Ishikawa (cell line): ENCODE measurements around the gene TWNK.

ENCODE experiments used
- CEBPB ChIP-seq: IDR thresholded peaks from 2 replicates; pipeline ENCODE4 v1.6.1; 2012
- CREB1 ChIP-seq: IDR thresholded peaks from 2 replicates; pipeline ENCODE4 v1.6.1; 2012; ENCODE audit warnings: low read depth
- EGR1 ChIP-seq: IDR thresholded peaks from 2 replicates; pipeline ENCODE4 v1.6.1; 2012
- EP300 ChIP-seq: IDR thresholded peaks from 2 replicates; pipeline ENCODE4 v1.6.1; 2012; ENCODE audit warnings: borderline replicate concordance
- FOXM1 ChIP-seq: IDR thresholded peaks from 2 replicates; pipeline ENCODE4 v1.6.1; 2012; ENCODE audit warnings: low read depth, borderline replicate concordance
- MAX ChIP-seq: IDR thresholded peaks from 2 replicates; pipeline ENCODE4 v1.6.1; 2012
- NFIC ChIP-seq: IDR thresholded peaks from 2 replicates; pipeline ENCODE4 v1.6.1; 2012
- RAD21 ChIP-seq: IDR thresholded peaks from 2 replicates; pipeline ENCODE4 v1.6.1; 2012; ENCODE audit warnings: low read depth
- TAF1 ChIP-seq: IDR thresholded peaks from 2 replicates; pipeline ENCODE4 v1.6.1; 2012; ENCODE audit warnings: low read depth, mild to moderate bottlenecking
- TCF12 ChIP-seq: IDR thresholded peaks from 2 replicates; pipeline ENCODE4 v1.6.1; 2012; ENCODE audit warnings: low read depth
- TEAD4 ChIP-seq: IDR thresholded peaks from 2 replicates; pipeline ENCODE4 v1.6.1; 2012
- USF1 ChIP-seq: IDR thresholded peaks from 2 replicates; pipeline ENCODE4 v1.6.1; 2012
- YY1 ChIP-seq: IDR thresholded peaks from 2 replicates; pipeline ENCODE4 v1.6.1; 2012; ENCODE audit warnings: low read depth
- ZBTB7A ChIP-seq: IDR thresholded peaks from 2 replicates; pipeline ENCODE4 v1.6.1; 2012; ENCODE audit warnings: low read depth
- TF ChIP-seq, protein P1 (sequence below): IDR thresholded peaks from 2 replicates; pipeline ENCODE4 v1.6.1; 2012; ENCODE audit warnings: low read depth, mild to moderate bottlenecking

Gene TWNK

GRCh38 chr10:100970076-100970913 is 17.0 kb upstream of the TWNK start:
- TF ChIP-seq CEBPB (no peak), MAX (0 out of 2 replicates have a peak, but pooled peaks have one; percentile 1), EGR1 (no peak), YY1 (0 out of 2 replicates have a peak, but pooled peaks have one; percentile 13)

DNA sequence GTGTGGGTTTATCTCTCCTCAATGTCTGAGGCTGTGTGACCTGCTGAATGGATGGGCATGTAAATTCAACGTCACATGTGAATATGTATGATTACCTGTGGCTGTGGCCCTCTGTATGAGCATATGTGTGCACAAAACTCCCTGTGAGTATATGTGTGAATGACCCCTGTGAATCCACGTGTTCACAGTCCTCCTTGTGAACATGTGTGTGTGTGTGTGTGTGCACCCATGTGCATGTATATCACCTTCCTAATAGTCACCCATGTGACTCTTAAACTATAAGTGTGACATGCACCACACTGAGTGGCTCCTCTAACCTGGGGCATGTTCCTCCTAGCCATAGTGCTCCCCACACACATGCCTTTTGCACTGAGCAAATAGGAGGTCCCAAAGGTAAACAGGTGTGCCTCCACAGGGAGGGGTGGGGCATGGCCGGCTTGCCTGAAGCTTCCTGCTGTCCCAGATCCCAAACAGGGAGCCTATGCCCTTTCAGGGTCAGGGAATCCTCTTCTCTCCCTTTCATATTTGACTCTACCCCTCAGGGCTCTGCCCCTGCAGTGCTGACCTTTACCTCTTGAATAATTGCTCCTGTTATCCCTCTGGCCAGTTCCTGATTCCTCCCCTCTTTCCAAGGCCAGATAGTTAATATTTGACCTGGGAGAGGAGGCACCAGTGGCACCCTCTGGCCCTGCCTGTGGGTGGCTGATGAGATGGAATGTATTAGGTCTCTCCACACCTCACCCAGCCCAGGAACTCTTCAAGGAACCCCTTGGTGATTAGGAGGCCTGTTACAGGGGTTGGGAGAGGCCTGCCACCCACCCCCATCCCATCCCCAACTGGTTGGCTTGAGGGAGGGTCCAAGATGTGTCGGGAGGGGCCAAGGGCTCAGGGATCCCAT is 16.2 kb upstream of the TWNK start:
- no peak for TF ChIP-seq RAD21
- TF ChIP-seq FOXM1 = no peak

GRCh38 chr10:100972115-100972903 is 15.0 kb upstream of the TWNK start:
- TF ChIP-seq USF1 (no peak), FOXM1 (no peak), EGR1 (no peak), CEBPB (no peak), CREB1 (no peak), YY1 (no peak), EP300 (no peak)
- TF ChIP-seq, protein P1, sequence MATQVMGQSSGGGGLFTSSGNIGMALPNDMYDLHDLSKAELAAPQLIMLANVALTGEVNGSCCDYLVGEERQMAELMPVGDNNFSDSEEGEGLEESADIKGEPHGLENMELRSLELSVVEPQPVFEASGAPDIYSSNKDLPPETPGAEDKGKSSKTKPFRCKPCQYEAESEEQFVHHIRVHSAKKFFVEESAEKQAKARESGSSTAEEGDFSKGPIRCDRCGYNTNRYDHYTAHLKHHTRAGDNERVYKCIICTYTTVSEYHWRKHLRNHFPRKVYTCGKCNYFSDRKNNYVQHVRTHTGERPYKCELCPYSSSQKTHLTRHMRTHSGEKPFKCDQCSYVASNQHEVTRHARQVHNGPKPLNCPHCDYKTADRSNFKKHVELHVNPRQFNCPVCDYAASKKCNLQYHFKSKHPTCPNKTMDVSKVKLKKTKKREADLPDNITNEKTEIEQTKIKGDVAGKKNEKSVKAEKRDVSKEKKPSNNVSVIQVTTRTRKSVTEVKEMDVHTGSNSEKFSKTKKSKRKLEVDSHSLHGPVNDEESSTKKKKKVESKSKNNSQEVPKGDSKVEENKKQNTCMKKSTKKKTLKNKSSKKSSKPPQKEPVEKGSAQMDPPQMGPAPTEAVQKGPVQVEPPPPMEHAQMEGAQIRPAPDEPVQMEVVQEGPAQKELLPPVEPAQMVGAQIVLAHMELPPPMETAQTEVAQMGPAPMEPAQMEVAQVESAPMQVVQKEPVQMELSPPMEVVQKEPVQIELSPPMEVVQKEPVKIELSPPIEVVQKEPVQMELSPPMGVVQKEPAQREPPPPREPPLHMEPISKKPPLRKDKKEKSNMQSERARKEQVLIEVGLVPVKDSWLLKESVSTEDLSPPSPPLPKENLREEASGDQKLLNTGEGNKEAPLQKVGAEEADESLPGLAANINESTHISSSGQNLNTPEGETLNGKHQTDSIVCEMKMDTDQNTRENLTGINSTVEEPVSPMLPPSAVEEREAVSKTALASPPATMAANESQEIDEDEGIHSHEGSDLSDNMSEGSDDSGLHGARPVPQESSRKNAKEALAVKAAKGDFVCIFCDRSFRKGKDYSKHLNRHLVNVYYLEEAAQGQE = no peak

DNA sequence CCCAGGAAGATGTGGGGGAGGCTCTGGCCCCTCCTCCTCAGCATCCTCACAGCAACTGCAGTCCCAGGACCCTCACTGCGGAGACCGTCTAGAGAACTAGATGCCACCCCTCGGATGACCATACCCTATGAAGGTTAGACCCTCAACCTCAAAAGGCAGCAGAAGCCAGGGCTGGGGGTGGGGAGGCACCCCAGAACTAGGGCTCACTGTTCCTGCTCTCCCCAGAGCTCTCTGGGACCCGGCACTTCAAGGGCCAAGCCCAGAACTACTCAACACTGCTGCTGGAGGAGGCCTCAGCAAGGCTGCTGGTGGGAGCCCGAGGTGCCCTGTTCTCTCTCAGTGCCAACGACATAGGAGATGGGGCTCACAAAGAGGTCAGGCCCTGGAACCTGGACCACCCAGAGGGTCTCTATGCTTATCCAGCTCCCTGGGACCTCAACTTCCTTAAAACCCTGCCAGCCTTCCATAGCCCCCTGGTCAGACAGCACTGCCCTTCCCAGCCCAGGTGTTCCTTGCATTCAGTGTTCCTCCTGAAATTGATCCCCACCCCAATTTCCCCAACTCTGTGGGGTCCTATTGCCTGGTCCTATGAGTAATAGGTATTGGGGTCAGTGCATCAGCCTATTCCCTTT is 14.3 kb upstream of the TWNK start:
- TF ChIP-seq CEBPB (no peak), EP300 (no peak), YY1 (no peak), TAF1 (no peak)

DNA sequence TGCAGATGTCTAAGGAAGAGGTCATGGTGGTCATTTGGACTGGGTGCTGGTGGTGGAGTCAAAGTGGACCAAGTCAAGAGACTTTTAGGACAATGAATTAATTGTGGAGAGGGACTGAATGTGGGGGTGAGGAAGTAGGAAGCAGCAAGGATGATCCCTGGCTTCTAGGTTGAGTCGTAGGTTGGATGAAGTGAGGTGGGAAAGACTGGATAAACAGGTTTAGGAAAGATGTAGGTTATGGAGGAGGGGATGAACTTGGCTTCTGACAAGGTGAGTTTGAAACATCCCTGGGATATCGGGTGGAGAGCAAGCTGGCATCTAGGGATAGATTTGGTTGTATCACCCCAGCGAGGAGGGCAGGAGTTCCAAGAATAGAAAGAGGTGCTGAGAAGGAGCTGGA is 10.4 kb upstream of the TWNK start:
- TF ChIP-seq, protein P1 = no peak
- TF ChIP-seq TCF12 = no peak
- TF ChIP-seq YY1 = no peak
- TF ChIP-seq EP300 = no peak
- TF ChIP-seq USF1 = no peak
- TF ChIP-seq NFIC = no peak
- TF ChIP-seq EGR1 = no peak
- TF ChIP-seq CEBPB = no peak
- no peak for TF ChIP-seq RAD21
- no peak for TF ChIP-seq MAX
- no peak for TF ChIP-seq TEAD4
- no peak for TF ChIP-seq CREB1
- no peak for TF ChIP-seq TAF1
- TF ChIP-seq FOXM1 = no peak
- no peak for TF ChIP-seq ZBTB7A
